ENCODE data around the gene ALDH1L2. TPM values are rescaled to one million over a fixed set of nuclear protein-coding genes. Genes with fewer than 3 reads are reported as not detected.
A peak's percentile ranks its signal among the peaks of the same experiment; 100 is the strongest.

Gene ALDH1L2
- total and polyA plus RNA-seq, 9 of the 15 experiments (the other 6 are each of a cell fraction or from before 2014, with no cell fraction given), result 1.1 to 9.9 (median 3.8) TPM

DNA sequence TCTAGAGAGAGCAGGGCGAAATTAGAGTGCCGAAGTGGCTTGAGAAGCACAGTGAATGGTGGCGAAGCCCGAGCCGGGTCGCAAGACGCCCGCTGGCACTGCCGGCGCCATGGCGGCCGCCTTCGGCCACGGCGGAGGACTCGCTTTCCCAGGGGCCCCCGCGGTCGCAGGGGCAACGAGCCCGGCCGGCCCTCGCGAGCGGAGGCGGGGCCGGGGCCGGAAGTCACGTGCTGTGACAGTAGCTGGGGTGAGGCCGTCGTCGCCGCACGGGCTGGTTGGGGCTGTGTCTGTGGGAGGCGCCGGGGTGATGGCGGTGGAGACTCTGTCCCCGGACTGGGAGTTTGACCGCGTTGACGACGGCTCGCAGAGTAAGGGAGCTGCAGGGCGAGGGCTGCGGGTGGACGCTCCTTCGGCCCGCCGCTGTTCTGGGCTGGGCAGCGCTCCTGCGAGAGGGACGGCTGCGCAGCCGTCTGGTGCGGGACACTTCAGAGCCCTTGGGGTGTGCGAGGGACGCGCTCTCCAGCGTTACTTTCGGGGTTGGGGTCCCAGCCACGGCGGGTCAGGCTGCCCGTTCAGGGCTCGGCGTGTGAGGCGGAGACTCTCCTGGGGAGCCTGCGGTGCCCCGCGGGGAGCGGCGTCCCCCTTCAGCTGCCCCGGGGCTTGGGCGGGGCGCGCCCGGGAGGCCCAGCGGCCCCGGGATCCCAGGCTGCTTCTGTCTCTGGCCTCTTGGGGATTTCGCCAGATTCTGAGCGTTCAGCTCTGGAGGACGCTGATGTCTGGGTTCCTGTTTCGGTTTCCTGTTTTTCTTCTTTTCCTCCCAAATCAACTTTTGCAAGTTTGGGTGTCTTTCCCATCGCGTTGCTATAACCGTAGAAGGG lies 23.5 kb upstream of the ALDH1L2 start, which contains the start of gene WASHC4 (continued):
- TF ChIP-seq, protein P1, sequence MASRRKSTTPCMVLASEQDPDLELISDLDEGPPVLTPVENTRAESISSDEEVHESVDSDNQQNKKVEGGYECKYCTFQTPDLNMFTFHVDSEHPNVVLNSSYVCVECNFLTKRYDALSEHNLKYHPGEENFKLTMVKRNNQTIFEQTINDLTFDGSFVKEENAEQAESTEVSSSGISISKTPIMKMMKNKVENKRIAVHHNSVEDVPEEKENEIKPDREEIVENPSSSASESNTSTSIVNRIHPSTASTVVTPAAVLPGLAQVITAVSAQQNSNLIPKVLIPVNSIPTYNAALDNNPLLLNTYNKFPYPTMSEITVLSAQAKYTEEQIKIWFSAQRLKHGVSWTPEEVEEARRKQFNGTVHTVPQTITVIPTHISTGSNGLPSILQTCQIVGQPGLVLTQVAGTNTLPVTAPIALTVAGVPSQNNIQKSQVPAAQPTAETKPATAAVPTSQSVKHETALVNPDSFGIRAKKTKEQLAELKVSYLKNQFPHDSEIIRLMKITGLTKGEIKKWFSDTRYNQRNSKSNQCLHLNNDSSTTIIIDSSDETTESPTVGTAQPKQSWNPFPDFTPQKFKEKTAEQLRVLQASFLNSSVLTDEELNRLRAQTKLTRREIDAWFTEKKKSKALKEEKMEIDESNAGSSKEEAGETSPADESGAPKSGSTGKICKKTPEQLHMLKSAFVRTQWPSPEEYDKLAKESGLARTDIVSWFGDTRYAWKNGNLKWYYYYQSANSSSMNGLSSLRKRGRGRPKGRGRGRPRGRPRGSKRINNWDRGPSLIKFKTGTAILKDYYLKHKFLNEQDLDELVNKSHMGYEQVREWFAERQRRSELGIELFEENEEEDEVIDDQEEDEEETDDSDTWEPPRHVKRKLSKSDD (conservative IDR thresholded peaks at IDR 0.05; ENCODE audit: low read length), result peak; percentile 39; the same call in 1 of the 2 replicates
- TF ChIP-seq, protein P2, sequence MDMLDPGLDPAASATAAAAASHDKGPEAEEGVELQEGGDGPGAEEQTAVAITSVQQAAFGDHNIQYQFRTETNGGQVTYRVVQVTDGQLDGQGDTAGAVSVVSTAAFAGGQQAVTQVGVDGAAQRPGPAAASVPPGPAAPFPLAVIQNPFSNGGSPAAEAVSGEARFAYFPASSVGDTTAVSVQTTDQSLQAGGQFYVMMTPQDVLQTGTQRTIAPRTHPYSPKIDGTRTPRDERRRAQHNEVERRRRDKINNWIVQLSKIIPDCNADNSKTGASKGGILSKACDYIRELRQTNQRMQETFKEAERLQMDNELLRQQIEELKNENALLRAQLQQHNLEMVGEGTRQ (CRISPR knock-in tag; IDR thresholded peaks at IDR 0.05), result peak; percentile 96
- TF ChIP-seq ZNF695 (CRISPR knock-in tag; IDR thresholded peaks at IDR 0.05) (no peak), NR3C1 (CRISPR knock-in tag; IDR thresholded peaks at IDR 0.05) (no peak), KLF6 (CRISPR knock-in tag; IDR thresholded peaks at IDR 0.05; ENCODE audit: borderline replicate concordance) (no peak; the same call in 1 of the 2 replicates), FOXM1 (IDR thresholded peaks at IDR 0.05; ENCODE audit: low read depth) (no peak), FOXM1 (CRISPR knock-in tag; IDR thresholded peaks at IDR 0.05; ENCODE audit: low read depth) (peak; percentile 75; the same call in 1 of the 2 replicates), BRD4 (IDR thresholded peaks at IDR 0.05) (no peak), ZKSCAN8 (CRISPR knock-in tag; IDR thresholded peaks at IDR 0.05) (no peak), ZNF431 (CRISPR knock-in tag; IDR thresholded peaks at IDR 0.05) (0 out of 2 replicates have a peak, but pooled peaks have one; percentile 60)
- TF ChIP-seq, protein P3, sequence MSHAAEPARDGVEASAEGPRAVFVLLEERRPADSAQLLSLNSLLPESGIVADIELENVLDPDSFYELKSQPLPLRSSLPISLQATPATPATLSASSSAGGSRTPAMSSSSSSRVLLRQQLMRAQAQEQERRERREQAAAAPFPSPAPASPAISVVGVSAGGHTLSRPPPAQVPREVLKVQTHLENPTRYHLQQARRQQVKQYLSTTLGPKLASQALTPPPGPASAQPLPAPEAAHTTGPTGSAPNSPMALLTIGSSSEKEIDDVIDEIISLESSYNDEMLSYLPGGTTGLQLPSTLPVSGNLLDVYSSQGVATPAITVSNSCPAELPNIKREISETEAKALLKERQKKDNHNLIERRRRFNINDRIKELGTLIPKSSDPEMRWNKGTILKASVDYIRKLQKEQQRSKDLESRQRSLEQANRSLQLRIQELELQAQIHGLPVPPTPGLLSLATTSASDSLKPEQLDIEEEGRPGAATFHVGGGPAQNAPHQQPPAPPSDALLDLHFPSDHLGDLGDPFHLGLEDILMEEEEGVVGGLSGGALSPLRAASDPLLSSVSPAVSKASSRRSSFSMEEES (CRISPR knock-in tag; IDR thresholded peaks at IDR 0.05), result peak; percentile 98
- TF ChIP-seq, protein P4, sequence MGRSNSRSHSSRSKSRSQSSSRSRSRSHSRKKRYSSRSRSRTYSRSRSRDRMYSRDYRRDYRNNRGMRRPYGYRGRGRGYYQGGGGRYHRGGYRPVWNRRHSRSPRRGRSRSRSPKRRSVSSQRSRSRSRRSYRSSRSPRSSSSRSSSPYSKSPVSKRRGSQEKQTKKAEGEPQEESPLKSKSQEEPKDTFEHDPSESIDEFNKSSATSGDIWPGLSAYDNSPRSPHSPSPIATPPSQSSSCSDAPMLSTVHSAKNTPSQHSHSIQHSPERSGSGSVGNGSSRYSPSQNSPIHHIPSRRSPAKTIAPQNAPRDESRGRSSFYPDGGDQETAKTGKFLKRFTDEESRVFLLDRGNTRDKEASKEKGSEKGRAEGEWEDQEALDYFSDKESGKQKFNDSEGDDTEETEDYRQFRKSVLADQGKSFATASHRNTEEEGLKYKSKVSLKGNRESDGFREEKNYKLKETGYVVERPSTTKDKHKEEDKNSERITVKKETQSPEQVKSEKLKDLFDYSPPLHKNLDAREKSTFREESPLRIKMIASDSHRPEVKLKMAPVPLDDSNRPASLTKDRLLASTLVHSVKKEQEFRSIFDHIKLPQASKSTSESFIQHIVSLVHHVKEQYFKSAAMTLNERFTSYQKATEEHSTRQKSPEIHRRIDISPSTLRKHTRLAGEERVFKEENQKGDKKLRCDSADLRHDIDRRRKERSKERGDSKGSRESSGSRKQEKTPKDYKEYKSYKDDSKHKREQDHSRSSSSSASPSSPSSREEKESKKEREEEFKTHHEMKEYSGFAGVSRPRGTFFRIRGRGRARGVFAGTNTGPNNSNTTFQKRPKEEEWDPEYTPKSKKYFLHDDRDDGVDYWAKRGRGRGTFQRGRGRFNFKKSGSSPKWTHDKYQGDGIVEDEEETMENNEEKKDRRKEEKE (IDR thresholded peaks at IDR 0.05; ENCODE audit: borderline replicate concordance in 1 of 2, control insufficient read depth in 1 of 2, low read depth in 2 of 2, low read length in 1 of 2), result peak in 1 of 2 experiments; percentile 38; a peak in 1 of 4 replicates
- TF ChIP-seq, protein P5, sequence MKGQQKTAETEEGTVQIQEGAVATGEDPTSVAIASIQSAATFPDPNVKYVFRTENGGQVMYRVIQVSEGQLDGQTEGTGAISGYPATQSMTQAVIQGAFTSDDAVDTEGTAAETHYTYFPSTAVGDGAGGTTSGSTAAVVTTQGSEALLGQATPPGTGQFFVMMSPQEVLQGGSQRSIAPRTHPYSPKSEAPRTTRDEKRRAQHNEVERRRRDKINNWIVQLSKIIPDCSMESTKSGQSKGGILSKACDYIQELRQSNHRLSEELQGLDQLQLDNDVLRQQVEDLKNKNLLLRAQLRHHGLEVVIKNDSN (CRISPR knock-in tag; IDR thresholded peaks at IDR 0.05), result peak; percentile 97
- TF ChIP-seq, protein P6, sequence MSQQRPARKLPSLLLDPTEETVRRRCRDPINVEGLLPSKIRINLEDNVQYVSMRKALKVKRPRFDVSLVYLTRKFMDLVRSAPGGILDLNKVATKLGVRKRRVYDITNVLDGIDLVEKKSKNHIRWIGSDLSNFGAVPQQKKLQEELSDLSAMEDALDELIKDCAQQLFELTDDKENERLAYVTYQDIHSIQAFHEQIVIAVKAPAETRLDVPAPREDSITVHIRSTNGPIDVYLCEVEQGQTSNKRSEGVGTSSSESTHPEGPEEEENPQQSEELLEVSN (IDR thresholded peaks at IDR 0.05; ENCODE audit: borderline replicate concordance in 1 of 2, extremely low read depth in 1 of 2, insufficient read depth in 1 of 2, insufficient read length in 1 of 2, low read depth in 1 of 2, low read length in 1 of 2, poor library complexity in 1 of 2, severe bottlenecking in 1 of 2), result peak; percentile 90 to 93

All from K562 (cell line).